Breast epithelium (tissue), 3 donors: ENCODE data around the gene ADAD2.

Source experiments
- CTCF ChIP-seq, 3 donors: fragments of 450-650 bp; IDR thresholded peaks; one replicate each; pipeline ENCODE4 v1.5.1; 2016 to 2017; ENCODE audit warnings: antibody characterized with exemption in 3 of 3, mild to moderate bottlenecking in 3 of 3, moderate library complexity in 3 of 3
- POLR2A ChIP-seq: fragments of 450-650 bp; IDR thresholded peaks from one replicate; pipeline ENCODE4 v1.6.1; 2016; ENCODE audit warnings: antibody characterized with exemption, mild to moderate bottlenecking, moderate library complexity
- POLR2AphosphoS5 ChIP-seq, 3 donors: sonication (generic); formaldehyde crosslinking; IDR thresholded peaks; one replicate each; pipeline ENCODE4 v1.6.1; 2017; ENCODE audit warnings: antibody characterized with exemption in 3 of 3

- TF ChIP-seq CTCF (IDR thresholded peaks at IDR 0.05) (no peak), POLR2AphosphoS5 (IDR thresholded peaks at IDR 0.05) (no peak), POLR2A (no peak)
Measured at GRCh38 chr16:84174396-84174795, 16.6 kb upstream of the ADAD2 start.
